DMS 273 treated with DMSO at 0.1 percent for 48 hours (cell line): ENCODE measurements around the gene OR1L1.

ENCODE experiments used
- DNase-seq: peaks from one replicate; lab custom pipeline; 2025; lab: John Stamatoyannopoulos, UW

OR1L1 gene

DNA sequence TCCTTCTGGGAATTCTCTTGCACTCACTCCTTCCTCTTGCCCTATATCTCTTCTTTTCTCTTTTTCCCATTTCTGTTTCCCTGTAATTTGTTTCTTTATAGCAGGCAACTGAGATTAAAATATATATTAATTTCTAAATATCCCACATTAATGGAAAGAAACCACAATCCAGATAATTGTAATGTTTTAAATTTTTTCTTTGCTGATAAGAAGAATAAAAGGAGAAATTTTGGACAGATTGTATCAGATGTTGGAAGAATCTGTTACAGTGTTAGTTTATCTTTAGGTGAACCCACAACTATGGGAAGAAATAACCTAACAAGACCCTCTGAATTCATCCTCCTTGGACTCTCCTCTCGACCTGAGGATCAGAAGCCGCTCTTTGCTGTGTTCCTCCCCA is at the start of gene OR1L1:
OR1L1 (plus strand) TSS at position 301 of the 400 bp plus-strand sequence; CDS start at position 301, 0 bp downstream.
- no peak for DNase-seq

DNA sequence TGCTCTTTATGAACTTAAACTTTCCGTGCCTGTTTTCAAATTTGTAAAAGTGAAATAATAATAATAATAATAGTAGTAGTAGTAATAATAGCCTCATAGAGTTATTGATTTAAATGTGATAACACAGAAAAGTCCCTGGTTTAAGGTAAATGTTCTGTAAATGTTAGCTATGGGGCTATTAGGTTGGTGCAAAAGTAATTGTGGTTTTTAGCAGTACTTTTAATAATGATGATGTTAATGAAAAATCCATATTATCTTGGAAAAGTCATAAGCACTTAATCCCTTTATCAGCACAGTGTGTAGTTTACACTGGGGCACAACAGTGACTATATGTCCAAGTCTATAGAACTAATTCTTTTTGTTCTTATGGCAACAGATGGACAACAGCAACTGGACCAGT is 47.2 kb upstream of the OR1L1 start, which contains the start of gene OR1Q1:
OR1Q1 (plus strand) TSS at position 377 of the 400 bp plus-strand sequence; CDS start at position 377, 0 bp downstream.
- no peak for DNase-seq

GRCh38 chr9:122619996-122620395 is 41.5 kb upstream of the OR1L1 start:
- DNase-seq, result no peak

DNA sequence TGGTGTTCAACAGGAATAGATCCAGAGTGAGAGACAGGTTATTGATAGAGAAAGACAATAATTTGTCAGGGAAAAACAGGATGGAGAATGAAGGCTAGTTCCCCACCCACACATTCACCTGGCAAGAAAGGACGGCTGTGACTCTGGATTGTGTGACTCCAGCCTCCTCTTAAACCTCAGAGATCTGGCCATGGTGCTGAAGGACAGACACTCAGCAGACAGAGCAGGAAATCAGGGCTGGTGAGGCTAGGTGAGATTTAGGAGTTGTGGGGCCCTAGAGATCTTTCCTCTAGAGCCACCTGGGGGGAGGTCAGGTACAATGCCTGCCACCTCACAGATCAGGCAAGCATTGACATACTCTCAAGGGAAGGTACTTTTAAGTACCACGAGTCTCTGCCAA is 19.3 kb upstream of the OR1L1 start:
- no peak for DNase-seq

DNA sequence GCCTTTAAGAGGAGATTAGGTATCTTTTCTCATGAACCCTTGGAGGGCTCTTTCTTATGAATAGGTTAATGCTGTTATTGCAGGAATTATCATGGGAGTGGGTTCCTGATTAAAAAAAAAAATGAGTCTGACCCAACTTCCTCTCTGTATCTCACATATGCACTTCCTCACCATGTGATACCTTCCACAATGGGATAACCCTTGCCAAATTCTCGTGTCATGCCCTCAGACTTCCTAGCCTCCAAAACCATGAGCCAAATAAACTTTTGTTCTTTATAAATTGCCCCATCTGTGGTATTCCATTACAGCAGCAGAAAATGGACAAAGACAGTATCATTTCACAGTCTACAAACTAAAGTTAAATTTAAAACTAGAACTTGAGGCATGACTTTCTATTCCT is 5.1 kb upstream of the OR1L1 start:
- DNase-seq, result no peak

DNA sequence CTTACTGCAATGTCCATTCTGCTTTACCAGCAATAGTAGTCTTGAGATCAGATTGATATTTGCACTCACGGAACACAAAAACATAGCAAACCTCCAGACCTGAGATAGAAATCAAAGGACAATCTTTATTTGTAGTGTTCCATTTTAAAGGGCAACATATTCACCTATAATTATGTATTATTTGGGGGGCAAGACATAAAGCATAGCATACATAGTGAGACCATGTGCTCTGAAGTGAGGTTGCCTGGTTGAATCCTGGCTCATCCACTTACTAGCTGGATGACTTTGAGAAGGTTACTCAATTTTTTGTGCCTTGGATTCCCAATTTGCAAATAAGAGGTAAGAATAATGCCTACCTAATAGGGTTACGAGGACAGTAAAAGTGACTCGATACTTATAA is 4.0 kb upstream of the OR1L1 start, which contains the start of gene OR1B1:
OR1B1 (minus strand) TSS at position 101 of the 400 bp plus-strand sequence.
- no peak for DNase-seq

DNA sequence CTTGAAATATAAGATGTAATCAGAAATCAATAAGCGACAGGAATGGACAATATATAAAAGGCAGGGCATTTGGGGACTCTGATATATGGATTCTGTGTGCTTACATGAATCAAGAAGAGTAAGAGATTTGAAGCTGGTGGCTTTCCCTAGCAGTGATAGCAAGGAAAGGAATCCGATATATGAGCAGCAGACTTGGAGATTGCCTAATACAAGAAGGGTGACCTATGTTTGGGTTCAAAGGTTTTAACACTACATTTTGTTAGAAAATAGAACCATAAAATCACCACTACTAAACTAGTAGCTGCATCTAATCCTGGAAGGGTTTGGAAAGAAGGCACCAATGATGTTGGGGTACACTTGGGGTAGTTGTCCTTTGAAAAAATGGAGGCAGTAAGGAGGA is 11.0 kb downstream of the OR1L1 start:
- no peak for DNase-seq

DNA sequence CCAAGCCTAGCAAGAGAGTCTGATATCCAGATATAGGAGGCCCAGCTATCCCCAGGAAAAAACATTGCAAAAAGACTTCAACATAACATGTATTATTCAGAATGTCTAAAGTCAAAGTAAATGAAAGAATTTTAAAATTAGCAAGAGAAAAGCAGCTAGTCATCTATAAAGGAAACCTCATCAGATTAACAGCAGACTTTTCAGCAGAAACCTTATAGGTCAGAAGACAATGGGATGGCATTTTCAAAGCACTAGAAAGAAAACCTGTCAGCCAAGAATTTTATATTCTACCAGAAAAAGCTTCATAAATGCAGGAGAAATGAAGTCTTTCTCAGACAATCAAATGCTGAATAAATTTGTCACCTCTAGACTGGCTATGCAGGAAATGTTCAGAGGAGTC is 23.3 kb downstream of the OR1L1 start:
- no peak for DNase-seq

DNA sequence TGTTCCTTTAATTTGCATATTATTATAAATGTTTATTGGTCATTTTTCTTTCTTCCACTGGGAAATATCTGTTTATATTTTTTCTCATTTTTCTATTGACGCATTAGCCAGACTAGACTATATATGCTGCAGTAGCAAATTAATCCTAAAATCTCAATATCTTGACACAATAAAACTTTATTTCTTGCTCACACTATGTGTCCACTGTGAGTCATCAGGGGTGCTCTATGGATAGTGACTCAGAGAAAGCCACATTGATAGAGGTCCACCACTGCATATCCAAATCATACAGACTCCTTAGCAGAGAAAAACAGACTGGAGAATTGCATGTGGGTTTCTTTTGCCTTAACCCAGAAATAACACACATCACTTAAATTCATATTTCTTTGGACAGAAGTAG is 34.2 kb downstream of the OR1L1 start:
- DNase-seq, result no peak
